AG08395 (cell line): ENCODE measurements around the gene ST8SIA6.
A peak's percentile ranks its signal among the peaks of the same experiment; 100 is the strongest.
"Not testable (repeated sequence)": the region's sequence is repeated elsewhere in the genome, so short reads cannot be mapped to it uniquely, and the experiment has no call there.

ENCODE experiments used
- DNase-seq: peaks from one replicate; pipeline ENCODE4 v3.0.0; 2012; ENCODE audit warnings: mixed read lengths, low spot score

The ST8SIA6 gene

GRCh38 chr10:17457083-17457482 is 2.7 kb upstream of the ST8SIA6 start:
- DNase-seq: no peak

- no peak for DNase-seq
Measured at GRCh38 chr10:17456032-17456548, 1.7 kb upstream of the ST8SIA6 start.

GRCh38 chr10:17455015-17455520 is 673 bp upstream of the ST8SIA6 start:
- DNase-seq: no peak

- peak; percentile 25 for DNase-seq
Measured at GRCh38 chr10:17453373-17454091, 863 bp downstream of the ST8SIA6 start.

- DNase-seq: no peak
Measured at GRCh38 chr10:17453035-17453372, 1.4 kb downstream of the ST8SIA6 start.

GRCh38 chr10:17452060-17452841 is 2.1 kb downstream of the ST8SIA6 start:
- no peak for DNase-seq

- DNase-seq: no peak
Measured at GRCh38 chr10:17450024-17450423, 4.4 kb downstream of the ST8SIA6 start.

- DNase-seq: no peak
Measured at GRCh38 chr10:17445400-17445998, 8.9 kb downstream of the ST8SIA6 start.

- DNase-seq: no peak
Measured at GRCh38 chr10:17444388-17444714, 10.0 kb downstream of the ST8SIA6 start.

GRCh38 chr10:17443707-17444387 is 10.5 kb downstream of the ST8SIA6 start:
- DNase-seq: no peak

GRCh38 chr10:17438583-17438982 is 15.8 kb downstream of the ST8SIA6 start:
- no peak for DNase-seq

GRCh38 chr10:17436578-17436977 is 17.8 kb downstream of the ST8SIA6 start:
- DNase-seq: not testable (repeated sequence)

GRCh38 chr10:17435953-17436352 is 18.4 kb downstream of the ST8SIA6 start:
- no peak for DNase-seq

GRCh38 chr10:17435187-17435586 is 19.2 kb downstream of the ST8SIA6 start:
- no peak for DNase-seq

- DNase-seq: no peak
Measured at GRCh38 chr10:17432723-17433122, 21.7 kb downstream of the ST8SIA6 start.

GRCh38 chr10:17431871-17432311 is 22.5 kb downstream of the ST8SIA6 start:
- DNase-seq: peak; percentile 68

GRCh38 chr10:17430647-17431355 is 23.6 kb downstream of the ST8SIA6 start:
- peak; percentile 78 for DNase-seq

GRCh38 chr10:17429490-17429889 is 24.9 kb downstream of the ST8SIA6 start:
- no peak for DNase-seq

- DNase-seq: no peak
Measured at GRCh38 chr10:17428351-17429097, 25.9 kb downstream of the ST8SIA6 start.

GRCh38 chr10:17427666-17428350 is 26.6 kb downstream of the ST8SIA6 start:
- DNase-seq: no peak
